Measurements from ENCODE around the gene MYO5A. TPM values are rescaled to one million over a fixed set of nuclear protein-coding genes. Genes with fewer than 3 reads are reported as not detected.

MYO5A gene
- total and polyA plus RNA-seq, 2 donors (not counting 3 experiments of a cell fraction or from before 2014, with no cell fraction given) = 31.9 to 91.9 TPM

GRCh38 chr15:52326756-52327155, 201.9 kb downstream of the MYO5A start:
- no peaks in the 10 kb centered on the region for H3K9me1 ChIP-seq (replicated peaks; ENCODE audit: control insufficient read depth, extremely low read depth, insufficient read depth, low read length)
- no peaks in the 10 kb centered on the region for H4K20me1 ChIP-seq (replicated peaks; ENCODE audit: control insufficient read depth, extremely low read depth, insufficient read depth, low read length)
- TF ChIP-seq POLR2A (IDR thresholded peaks at IDR 0.05; ENCODE audit: low read depth, low read length) = no peak
- TF ChIP-seq POLR2AphosphoS5 (IDR thresholded peaks at IDR 0.05; ENCODE audit: insufficient read depth, low read depth, low read length) = no peak
- no peak for TF ChIP-seq MAX (IDR thresholded peaks at IDR 0.05; ENCODE audit: insufficient read depth, insufficient read length)
- no peak for TF ChIP-seq MYC (IDR thresholded peaks at IDR 0.05; ENCODE audit: low read depth, low read length)
- TF ChIP-seq CTCF (IDR thresholded peaks at IDR 0.05; ENCODE audit: extremely low read depth in 1 of 2, insufficient read depth in 1 of 2, low read depth in 1 of 2, low read length in 2 of 2) = no peak
- no peak for TF ChIP-seq EZH2 (IDR thresholded peaks at IDR 0.05; ENCODE audit: borderline replicate concordance, low read depth, low read length, severe bottlenecking)
- TF ChIP-seq JUN (IDR thresholded peaks at IDR 0.05; ENCODE audit: borderline replicate concordance, insufficient read depth, insufficient read length, low read depth) = no peak
- TF ChIP-seq GATA2 (IDR thresholded peaks at IDR 0.05; ENCODE audit: insufficient read depth, insufficient read length, low read depth, low read length) = no peak
- TF ChIP-seq FOS (IDR thresholded peaks at IDR 0.05; ENCODE audit: borderline replicate concordance, insufficient read depth, low read length) = no peak
- ChIA-PET POLR2A (no interaction called here), CTCF (no interaction called here)
- H3K4me3 ChIP-seq (replicated peaks in 1 of 3; ENCODE audit: insufficient read depth in 1 of 3, low read depth in 1 of 3, low read length in 3 of 3) = no peak overlapping the region
- H3K4me1 ChIP-seq (ENCODE audit: control insufficient read depth, extremely low read depth, insufficient read depth, low read length) = peaks cover 6% of the 10 kb centered on the region
- no peak overlapping the region for H3K9ac ChIP-seq (replicated peaks; ENCODE audit: extremely low read depth, insufficient read depth, low read length)
- no peak overlapping the region for H2AFZ ChIP-seq (ENCODE audit: low read depth, low read length)
- no peaks in the 10 kb centered on the region for H3K79me2 ChIP-seq (ENCODE audit: control insufficient read depth, insufficient read depth, low read length)
- no peak overlapping the region for H3K27ac ChIP-seq (ENCODE audit: insufficient read depth, low read depth, low read length)
- peaks cover 17 to 41% of the 10 kb centered on the region in 2 experiments for H3K36me3 ChIP-seq (ENCODE audit: control insufficient read depth in 2 of 2, extremely low read depth in 1 of 2, insufficient read depth in 2 of 2, low read length in 2 of 2)
- dilution Hi-C loops (cut with MboI; ENCODE audit: extremely low pct_ligation_motif_present, low sequenced_read_pairs) = no loop called here
- H3K27me3 ChIP-seq (ENCODE audit: control insufficient read depth in 2 of 2, insufficient read depth in 2 of 2, low read length in 2 of 2) = no peaks in the 10 kb centered on the region
- no TSS peak for BruUV-seq (replicated peaks)
- FAIRE-seq (no peak), DNase-seq (ENCODE audit: low read depth, low spot score) (no peak)
- no peak overlapping the region for H3K4me2 ChIP-seq (ENCODE audit: insufficient read depth, low read length)
- H3K9me3 ChIP-seq (replicated peaks; ENCODE audit: control insufficient read depth, insufficient read depth, low read length) = no peaks in the 10 kb centered on the region
- intact Hi-C loops (cut with micrococcal nuclease) = no loop called here

Measured in endothelial cell of umbilical vein (primary cell).